ENCODE data around the gene MARCO.

The MARCO gene

GRCh38 chr2:118903551-118904479 is 38.2 kb upstream of the MARCO start:
- no peaks in the 10 kb centered on the region for H3K36me3 ChIP-seq (replicated peaks in 1 of 2; ENCODE audit: control insufficient read depth in 2 of 2, insufficient read depth in 2 of 2, low read length in 2 of 2)
- H3K4me1 ChIP-seq (ENCODE audit: control insufficient read depth in 2 of 2, insufficient read depth in 1 of 2, low read depth in 1 of 2, low read length in 2 of 2) = no peaks in the 10 kb centered on the region
- no CpG with 5 or more reads among the region's 11 CpGs for WGBS, 2 donors (ENCODE audit: extremely low coverage in 2 of 2, insufficient read length in 2 of 2, insufficient replicate concordance in 1 of 2)
- H2BK12ac ChIP-seq (ENCODE audit: low read length) = no peak overlapping the region
- H3K4me3 ChIP-seq (ENCODE audit: low read length in 2 of 2) = no peak overlapping the region
- no peaks in the 10 kb centered on the region for H3K79me1 ChIP-seq (ENCODE audit: low read depth, low read length)
- no peaks in the 10 kb centered on the region for H3K27me3 ChIP-seq (ENCODE audit: control insufficient read depth in 3 of 3, insufficient read depth in 3 of 3, low read depth in 1 of 3, low read length in 3 of 3)
- no peak overlapping the region for H3K14ac ChIP-seq (ENCODE audit: low read length)
- no peak overlapping the region for H2AK5ac ChIP-seq (ENCODE audit: low read depth, low read length)
- H4K8ac ChIP-seq (ENCODE audit: low read depth, low read length) = no peak overlapping the region
- no peak overlapping the region for H3K18ac ChIP-seq (ENCODE audit: low read length)
- H3K23ac ChIP-seq (ENCODE audit: low read depth, low read length, poor library complexity) = no peak overlapping the region
- no peak overlapping the region for H2BK5ac ChIP-seq (ENCODE audit: low read length)
- H3K4ac ChIP-seq (ENCODE audit: low read length) = no peak overlapping the region
- no peak overlapping the region for H3K9ac ChIP-seq (ENCODE audit: low read depth, low read length, poor library complexity)
- no peak overlapping the region for H2BK15ac ChIP-seq (ENCODE audit: low read length)
- H3K4me2 ChIP-seq (ENCODE audit: insufficient read depth, low read length, poor library complexity, severe bottlenecking) = no peak overlapping the region
- H2BK120ac ChIP-seq (ENCODE audit: low read depth, low read length) = no peak overlapping the region
- no peak for DNase-seq (ENCODE audit: low spot score)
- H2AFZ ChIP-seq (ENCODE audit: low read length) = no peak overlapping the region
- no peaks in the 10 kb centered on the region for H3K9me3 ChIP-seq (replicated peaks in 1 of 2; ENCODE audit: control insufficient read depth in 2 of 2, insufficient read depth in 1 of 2, low read depth in 1 of 2, low read length in 2 of 2)
- no peak overlapping the region for H3K27ac ChIP-seq (replicated peaks; ENCODE audit: low read length)
- H4K91ac ChIP-seq (ENCODE audit: low read depth, low read length, poor library complexity) = no peak overlapping the region

GRCh38 chr2:118905206-118905605 is 36.8 kb upstream of the MARCO start:
- DNase-seq (ENCODE audit: low spot score) = no peak
- no peak overlapping the region for H3K27ac ChIP-seq (replicated peaks; ENCODE audit: low read length)

GRCh38 chr2:118906186-118906585 is 35.8 kb upstream of the MARCO start:
- no CpG with 5 or more reads among the region's 4 CpGs for WGBS, 2 donors (ENCODE audit: extremely low coverage in 2 of 2, insufficient read length in 2 of 2, insufficient replicate concordance in 1 of 2)
- Histone ChIP-seq H2AFZ (ENCODE audit: low read length) (no peak overlapping the region), H2BK120ac (ENCODE audit: low read depth, low read length) (no peak overlapping the region), H4K8ac (ENCODE audit: low read depth, low read length) (no peak overlapping the region), H3K27me3 (ENCODE audit: control insufficient read depth in 3 of 3, insufficient read depth in 3 of 3, low read depth in 1 of 3, low read length in 3 of 3) (no peaks in the 10 kb centered on the region), H2BK12ac (ENCODE audit: low read length) (no peak overlapping the region), H2BK15ac (ENCODE audit: low read length) (no peak overlapping the region), H3K4me1 (ENCODE audit: control insufficient read depth in 2 of 2, insufficient read depth in 1 of 2, low read depth in 1 of 2, low read length in 2 of 2) (no peaks in the 10 kb centered on the region), H3K23ac (ENCODE audit: low read depth, low read length, poor library complexity) (no peak overlapping the region), H3K36me3 (replicated peaks in 1 of 2; ENCODE audit: control insufficient read depth in 2 of 2, insufficient read depth in 2 of 2, low read length in 2 of 2) (no peaks in the 10 kb centered on the region), H3K79me1 (ENCODE audit: low read depth, low read length) (no peaks in the 10 kb centered on the region), H3K9me3 (replicated peaks in 1 of 2; ENCODE audit: control insufficient read depth in 2 of 2, insufficient read depth in 1 of 2, low read depth in 1 of 2, low read length in 2 of 2) (no peaks in the 10 kb centered on the region), H2AK5ac (ENCODE audit: low read depth, low read length) (no peak overlapping the region), H3K4ac (ENCODE audit: low read length) (no peak overlapping the region), H3K4me3 (ENCODE audit: low read length in 2 of 2) (no peak overlapping the region), H3K4me2 (ENCODE audit: insufficient read depth, low read length, poor library complexity, severe bottlenecking) (no peak overlapping the region), H3K18ac (ENCODE audit: low read length) (no peak overlapping the region), H3K9ac (ENCODE audit: low read depth, low read length, poor library complexity) (no peak overlapping the region), H4K91ac (ENCODE audit: low read depth, low read length, poor library complexity) (no peak overlapping the region), H3K14ac (ENCODE audit: low read length) (no peak overlapping the region), H2BK5ac (ENCODE audit: low read length) (no peak overlapping the region), H3K27ac (replicated peaks; ENCODE audit: low read length) (no peak overlapping the region)
- no peak for DNase-seq (ENCODE audit: low spot score)

More at GRCh38 chr2:118905206-118905605, 36.8 kb upstream of the MARCO start:
- no peak overlapping the region for H2BK120ac ChIP-seq (ENCODE audit: low read depth, low read length)
- H3K9ac ChIP-seq (ENCODE audit: low read depth, low read length, poor library complexity) = no peak overlapping the region
- no peak overlapping the region for H3K4me3 ChIP-seq (ENCODE audit: low read length in 2 of 2)
- no peak overlapping the region for H3K4me2 ChIP-seq (ENCODE audit: insufficient read depth, low read length, poor library complexity, severe bottlenecking)
- no peak overlapping the region for H3K4ac ChIP-seq (ENCODE audit: low read length)
- H3K79me1 ChIP-seq (ENCODE audit: low read depth, low read length) = no peaks in the 10 kb centered on the region
- no peak overlapping the region for H3K18ac ChIP-seq (ENCODE audit: low read length)
- no peaks in the 10 kb centered on the region for H3K9me3 ChIP-seq (replicated peaks in 1 of 2; ENCODE audit: control insufficient read depth in 2 of 2, insufficient read depth in 1 of 2, low read depth in 1 of 2, low read length in 2 of 2)
- no peaks in the 10 kb centered on the region for H3K4me1 ChIP-seq (ENCODE audit: control insufficient read depth in 2 of 2, insufficient read depth in 1 of 2, low read depth in 1 of 2, low read length in 2 of 2)
- H3K23ac ChIP-seq (ENCODE audit: low read depth, low read length, poor library complexity) = no peak overlapping the region
- WGBS, 2 donors (ENCODE audit: extremely low coverage in 2 of 2, insufficient read length in 2 of 2, insufficient replicate concordance in 1 of 2) = no CpG with 5 or more reads among the region's 3 CpGs
- H4K91ac ChIP-seq (ENCODE audit: low read depth, low read length, poor library complexity) = no peak overlapping the region
- no peak overlapping the region for H2BK15ac ChIP-seq (ENCODE audit: low read length)
- H2BK12ac ChIP-seq (ENCODE audit: low read length) = no peak overlapping the region
- H2AK5ac ChIP-seq (ENCODE audit: low read depth, low read length) = no peak overlapping the region
- no peak overlapping the region for H2AFZ ChIP-seq (ENCODE audit: low read length)
- no peaks in the 10 kb centered on the region for H3K27me3 ChIP-seq (ENCODE audit: control insufficient read depth in 3 of 3, insufficient read depth in 3 of 3, low read depth in 1 of 3, low read length in 3 of 3)
- no peaks in the 10 kb centered on the region for H3K36me3 ChIP-seq (replicated peaks in 1 of 2; ENCODE audit: control insufficient read depth in 2 of 2, insufficient read depth in 2 of 2, low read length in 2 of 2)
- no peak overlapping the region for H2BK5ac ChIP-seq (ENCODE audit: low read length)
- no peak overlapping the region for H4K8ac ChIP-seq (ENCODE audit: low read depth, low read length)
- no peak overlapping the region for H3K14ac ChIP-seq (ENCODE audit: low read length)

- Histone ChIP-seq H4K8ac (ENCODE audit: low read depth, low read length) (no peak overlapping the region), H3K4me3 (ENCODE audit: low read length in 2 of 2) (no peak overlapping the region), H3K18ac (ENCODE audit: low read length) (no peak overlapping the region), H3K4ac (ENCODE audit: low read length) (no peak overlapping the region), H3K79me1 (ENCODE audit: low read depth, low read length) (no peaks in the 10 kb centered on the region), H3K14ac (ENCODE audit: low read length) (no peak overlapping the region), H3K4me1 (ENCODE audit: control insufficient read depth in 2 of 2, insufficient read depth in 1 of 2, low read depth in 1 of 2, low read length in 2 of 2) (no peaks in the 10 kb centered on the region), H3K4me2 (ENCODE audit: insufficient read depth, low read length, poor library complexity, severe bottlenecking) (no peak overlapping the region), H3K36me3 (replicated peaks in 1 of 2; ENCODE audit: control insufficient read depth in 2 of 2, insufficient read depth in 2 of 2, low read length in 2 of 2) (no peaks in the 10 kb centered on the region), H3K9me3 (replicated peaks in 1 of 2; ENCODE audit: control insufficient read depth in 2 of 2, insufficient read depth in 1 of 2, low read depth in 1 of 2, low read length in 2 of 2) (no peaks in the 10 kb centered on the region), H2BK15ac (ENCODE audit: low read length) (no peak overlapping the region), H2BK120ac (ENCODE audit: low read depth, low read length) (no peak overlapping the region), H2AFZ (ENCODE audit: low read length) (no peak overlapping the region), H2BK12ac (ENCODE audit: low read length) (no peak overlapping the region), H2AK5ac (ENCODE audit: low read depth, low read length) (no peak overlapping the region), H3K23ac (ENCODE audit: low read depth, low read length, poor library complexity) (no peak overlapping the region), H2BK5ac (ENCODE audit: low read length) (no peak overlapping the region), H4K91ac (ENCODE audit: low read depth, low read length, poor library complexity) (no peak overlapping the region), H3K9ac (ENCODE audit: low read depth, low read length, poor library complexity) (no peak overlapping the region), H3K27ac (replicated peaks; ENCODE audit: low read length) (no peak overlapping the region), H3K27me3 (ENCODE audit: control insufficient read depth in 3 of 3, insufficient read depth in 3 of 3, low read depth in 1 of 3, low read length in 3 of 3) (no peaks in the 10 kb centered on the region)
- no peak for DNase-seq (ENCODE audit: low spot score)
- WGBS, 2 donors (ENCODE audit: extremely low coverage in 2 of 2, insufficient read length in 2 of 2, insufficient replicate concordance in 1 of 2) = no CpG with 5 or more reads among the region's 5 CpGs
These were observed 34.2 kb upstream of the MARCO start for GRCh38 chr2:118907759-118908158.

Data from neuronal stem cell (in vitro differentiated cells).